HepG2 (cell line): ENCODE measurements around the gene CHDH. TPM values are rescaled to one million over a fixed set of nuclear protein-coding genes. Genes with fewer than 3 reads are reported as not detected.

Source experiments
- DBP ChIP-seq: sonication (generic); formaldehyde crosslinking; IDR thresholded peaks from 2 replicates; pipeline ENCODE4 v1.4.0; 2020; ENCODE audit warnings: missing genetic modification reagents; ENCODE audit errors: not compliant biosample characterization
- DDIT3 ChIP-seq: sonication (generic); formaldehyde crosslinking; IDR thresholded peaks from 2 replicates; pipeline ENCODE4 v1.4.0; 2020; ENCODE audit warnings: mild to moderate bottlenecking, missing genetic modification reagents
- FIP1L1 ChIP-seq: fragments of 200-400 bp; formaldehyde crosslinking; IDR thresholded peaks from 2 replicates; pipeline ENCODE4 v1.6.1; 2018; ENCODE audit warnings: low read depth, mild to moderate bottlenecking, low read length, moderate library complexity, borderline replicate concordance; ENCODE audit not compliant: insufficient read depth
- IRX3 ChIP-seq: sonication (generic); formaldehyde crosslinking; IDR thresholded peaks from 2 replicates; pipeline ENCODE4 v1.8.1; 2023; ENCODE audit warnings: mild to moderate bottlenecking, low read depth, missing genetic modification reagents, borderline replicate concordance
- JARID2 ChIP-seq: sonication (generic); formaldehyde crosslinking; IDR thresholded peaks from 2 replicates; pipeline ENCODE4 v1.8.1; 2023; ENCODE audit warnings: missing genetic modification reagents, inconsistent platforms; ENCODE audit not compliant: insufficient replicate concordance
- KDM2A ChIP-seq: sonication (generic); formaldehyde crosslinking; IDR thresholded peaks from 2 replicates; pipeline ENCODE4 v1.4.0; 2020; ENCODE audit warnings: low read depth, missing genetic modification reagents, borderline replicate concordance
- MBD4 ChIP-seq: IDR thresholded peaks from 2 replicates; pipeline ENCODE4 v1.6.1; 2012; ENCODE audit warnings: low read length, inconsistent platforms, borderline replicate concordance
- NFE2 ChIP-seq: sonication (generic); formaldehyde crosslinking; IDR thresholded peaks from 2 replicates; pipeline ENCODE4 v1.4.0; 2020; ENCODE audit warnings: missing genetic modification reagents
- NFE2L1 ChIP-seq: sonication (generic); formaldehyde crosslinking; IDR thresholded peaks from 2 replicates; pipeline ENCODE4 v1.4.0; 2020; ENCODE audit warnings: missing genetic modification reagents, mild to moderate bottlenecking, borderline replicate concordance
- REPIN1 ChIP-seq: sonication (generic); formaldehyde crosslinking; IDR thresholded peaks from 2 replicates; pipeline ENCODE4 v1.8.0; 2022; ENCODE audit warnings: missing genetic modification reagents, low read depth, mild to moderate bottlenecking, borderline replicate concordance
- SETDB1 ChIP-seq: sonication (generic); formaldehyde crosslinking; IDR thresholded peaks from 2 replicates; pipeline ENCODE4 v1.5.1; 2020; ENCODE audit warnings: missing genetic modification reagents, mild to moderate bottlenecking, borderline replicate concordance
- SRF ChIP-seq: IDR thresholded peaks from 2 replicates; pipeline ENCODE4 v1.6.1; 2011; ENCODE audit warnings: mild to moderate bottlenecking, low read depth, low read length, moderate library complexity
- SRSF4 ChIP-seq: fragments of 200-400 bp; formaldehyde crosslinking; IDR thresholded peaks from one replicate; pipeline ENCODE4 v1.6.1; 2018; ENCODE audit warnings: mild to moderate bottlenecking, low read depth, low read length, moderate library complexity; ENCODE audit not compliant: poor library complexity, severe bottlenecking
- TCF12 ChIP-seq, 2 experiments: fragments of 450-650 bp in 1 of 2; sonication (generic) in 1 of 2; formaldehyde crosslinking in 1 of 2; IDR thresholded peaks; 2 replicates each; pipeline versions ENCODE4 v1.6.1 to v1.8.0; 2017 to 2022; ENCODE audit warnings: antibody characterized with exemption in 1 of 2, mild to moderate bottlenecking in 1 of 2, missing genetic modification reagents in 1 of 2, moderate library complexity in 1 of 2
- TMF1 ChIP-seq: sonication (generic); formaldehyde crosslinking; IDR thresholded peaks from 2 replicates; pipeline ENCODE4 v1.8.1; 2022; ENCODE audit warnings: low read depth, missing genetic modification reagents
- XRCC5 ChIP-seq: fragments of 200-400 bp; formaldehyde crosslinking; optimal IDR thresholded peaks from 2 replicates; pipeline ENCODE3; 2017; ENCODE audit warnings: mild to moderate bottlenecking, low read length
- ZNF12 ChIP-seq: sonication (generic); formaldehyde crosslinking; IDR thresholded peaks from 2 replicates; pipeline ENCODE4 v1.5.0; 2020; ENCODE audit warnings: missing genetic modification reagents
- ZNF253 ChIP-seq: sonication (generic); formaldehyde crosslinking; IDR thresholded peaks from 2 replicates; pipeline ENCODE4 v1.8.0; 2022; ENCODE audit warnings: mild to moderate bottlenecking, missing genetic modification reagents, borderline replicate concordance
- ZNF292 ChIP-seq: sonication (generic); formaldehyde crosslinking; IDR thresholded peaks from 2 replicates; pipeline ENCODE4 v1.8.1; 2022; ENCODE audit warnings: mild to moderate bottlenecking, low read depth, missing genetic modification reagents, borderline replicate concordance
- ZNF329 ChIP-seq: sonication (generic); formaldehyde crosslinking; IDR thresholded peaks from 2 replicates; pipeline ENCODE4 v1.9.0; 2021; ENCODE audit warnings: low read depth, mild to moderate bottlenecking, missing genetic modification reagents
- ZNF33B ChIP-seq: sonication (generic); formaldehyde crosslinking; IDR thresholded peaks from 2 replicates; pipeline ENCODE4 v1.5.1; 2020; ENCODE audit warnings: mild to moderate bottlenecking, missing genetic modification reagents
- ZNF430 ChIP-seq: sonication (generic); formaldehyde crosslinking; IDR thresholded peaks from 2 replicates; pipeline ENCODE4 v1.9.0; 2021; ENCODE audit warnings: mild to moderate bottlenecking, missing genetic modification reagents
- ZNF557 ChIP-seq: sonication (generic); formaldehyde crosslinking; IDR thresholded peaks from 2 replicates; pipeline ENCODE4 v1.4.0; 2020; ENCODE audit warnings: missing genetic modification reagents
- ZNF564 ChIP-seq: sonication (generic); formaldehyde crosslinking; IDR thresholded peaks from 2 replicates; pipeline ENCODE4 v1.8.1; 2023; ENCODE audit warnings: mild to moderate bottlenecking, missing genetic modification reagents
- ZNF605 ChIP-seq: sonication (generic); formaldehyde crosslinking; IDR thresholded peaks from 2 replicates; pipeline ENCODE4 v1.8.0; 2022; ENCODE audit warnings: mild to moderate bottlenecking, missing genetic modification reagents
- ZNF740 ChIP-seq: sonication (generic); formaldehyde crosslinking; IDR thresholded peaks from 2 replicates; pipeline ENCODE4 v1.4.0; 2020; ENCODE audit warnings: missing genetic modification reagents
- ZXDC ChIP-seq: sonication (generic); formaldehyde crosslinking; IDR thresholded peaks from 2 replicates; pipeline ENCODE4 v1.5.0; 2020; ENCODE audit warnings: mild to moderate bottlenecking, missing genetic modification reagents
- polyA plus RNA-seq, 8 experiments: library from polyadenylated mRNA; depleted of rRNA in 3 of 8; stranded (reverse) in 7 of 8; unstranded in 1 of 8; fragments of >200 nt; fragmentation: Illumina TruSeq in 4 of 8; extraction: Trizol in 4 of 8; gene quantifications; 2 replicates each; pipeline versions ENCODE4 v1.2.1 to v1.2.3, GENCODE V29; 2011 to 2016; ENCODE audit warnings: low read depth in 4 of 8, missing spikeins in 1 of 8, mixed read lengths in 1 of 8; ENCODE audit not compliant: insufficient read depth in 1 of 8
- total RNA-seq, 5 experiments: library from RNA; depleted of rRNA; stranded (reverse); fragments of >200 nt; fragmentation: Illumina TruSeq; extraction: Trizol; gene quantifications; 2 replicates each; pipeline ENCODE4 v1.2.3, GENCODE V29; 2016; ENCODE audit warnings: low read depth in 1 of 5

CHDH gene
- total and polyA plus RNA-seq, 2 of the 13 experiments (the other 11 are each of a cell fraction or from before 2014, with no cell fraction given): 28.1 to 48.9 TPM

GRCh38 chr3:53845103-53845880 is 927 bp downstream of the CHDH start (continued):
- TF ChIP-seq ZNF740 (CRISPR knock-in tag): no peak
- TF ChIP-seq NFE2L1 (CRISPR knock-in tag): no peak
- TF ChIP-seq DBP: peak; percentile 10
- TF ChIP-seq KDM2A: no peak
- TF ChIP-seq SETDB1 (CRISPR knock-in tag): no peak
- TF ChIP-seq ZNF557 (CRISPR knock-in tag): no peak
- no peak for TF ChIP-seq TCF12 (IDR thresholded peaks at IDR 0.05)
- TF ChIP-seq TCF12 (CRISPR knock-in tag; IDR thresholded peaks at IDR 0.05): no peak
- no peak for TF ChIP-seq JARID2 (CRISPR knock-in tag)
- no peak for TF ChIP-seq ZNF605 (CRISPR knock-in tag)
- no peak for TF ChIP-seq REPIN1
- no peak for TF ChIP-seq FIP1L1
- TF ChIP-seq ZNF292 (CRISPR knock-in tag): no peak
- no peak for TF ChIP-seq TMF1 (CRISPR knock-in tag)
- no peak for TF ChIP-seq DDIT3 (CRISPR knock-in tag)
- no peak; the same call in 1 of the 2 replicates for TF ChIP-seq ZNF564 (CRISPR knock-in tag)
- no peak for TF ChIP-seq NFE2 (CRISPR knock-in tag)
- no peak for TF ChIP-seq IRX3 (CRISPR knock-in tag)
- no peak for TF ChIP-seq SRSF4
- no peak for TF ChIP-seq ZNF33B (CRISPR knock-in tag)
- no peak for TF ChIP-seq ZNF12 (CRISPR knock-in tag)
- no peak for TF ChIP-seq ZNF329 (CRISPR knock-in tag)
- TF ChIP-seq MBD4: no peak
- TF ChIP-seq SRF: no peak
- no peak for TF ChIP-seq ZXDC (CRISPR knock-in tag)
- no peak for TF ChIP-seq ZNF430
- TF ChIP-seq XRCC5: peak; percentile 3
- no peak for TF ChIP-seq ZNF253 (CRISPR knock-in tag)
